Suppressor macrophage treated with lipopolysaccharide for 1 hour (primary cell): ENCODE measurements around the gene SYTL3.
"Not testable (repeated sequence)": the region's sequence is repeated elsewhere in the genome, so short reads cannot be mapped to it uniquely, and the experiment has no call there.

ENCODE experiments used
- DNase-seq, 3 donors: peaks; one replicate each; pipeline ENCODE4 v3.0.0-alpha.2; 2020 to 2022

SYTL3 gene, protein sequence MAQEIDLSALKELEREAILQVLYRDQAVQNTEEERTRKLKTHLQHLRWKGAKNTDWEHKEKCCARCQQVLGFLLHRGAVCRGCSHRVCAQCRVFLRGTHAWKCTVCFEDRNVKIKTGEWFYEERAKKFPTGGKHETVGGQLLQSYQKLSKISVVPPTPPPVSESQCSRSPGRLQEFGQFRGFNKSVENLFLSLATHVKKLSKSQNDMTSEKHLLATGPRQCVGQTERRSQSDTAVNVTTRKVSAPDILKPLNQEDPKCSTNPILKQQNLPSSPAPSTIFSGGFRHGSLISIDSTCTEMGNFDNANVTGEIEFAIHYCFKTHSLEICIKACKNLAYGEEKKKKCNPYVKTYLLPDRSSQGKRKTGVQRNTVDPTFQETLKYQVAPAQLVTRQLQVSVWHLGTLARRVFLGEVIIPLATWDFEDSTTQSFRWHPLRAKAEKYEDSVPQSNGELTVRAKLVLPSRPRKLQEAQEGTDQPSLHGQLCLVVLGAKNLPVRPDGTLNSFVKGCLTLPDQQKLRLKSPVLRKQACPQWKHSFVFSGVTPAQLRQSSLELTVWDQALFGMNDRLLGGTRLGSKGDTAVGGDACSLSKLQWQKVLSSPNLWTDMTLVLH

DNA sequence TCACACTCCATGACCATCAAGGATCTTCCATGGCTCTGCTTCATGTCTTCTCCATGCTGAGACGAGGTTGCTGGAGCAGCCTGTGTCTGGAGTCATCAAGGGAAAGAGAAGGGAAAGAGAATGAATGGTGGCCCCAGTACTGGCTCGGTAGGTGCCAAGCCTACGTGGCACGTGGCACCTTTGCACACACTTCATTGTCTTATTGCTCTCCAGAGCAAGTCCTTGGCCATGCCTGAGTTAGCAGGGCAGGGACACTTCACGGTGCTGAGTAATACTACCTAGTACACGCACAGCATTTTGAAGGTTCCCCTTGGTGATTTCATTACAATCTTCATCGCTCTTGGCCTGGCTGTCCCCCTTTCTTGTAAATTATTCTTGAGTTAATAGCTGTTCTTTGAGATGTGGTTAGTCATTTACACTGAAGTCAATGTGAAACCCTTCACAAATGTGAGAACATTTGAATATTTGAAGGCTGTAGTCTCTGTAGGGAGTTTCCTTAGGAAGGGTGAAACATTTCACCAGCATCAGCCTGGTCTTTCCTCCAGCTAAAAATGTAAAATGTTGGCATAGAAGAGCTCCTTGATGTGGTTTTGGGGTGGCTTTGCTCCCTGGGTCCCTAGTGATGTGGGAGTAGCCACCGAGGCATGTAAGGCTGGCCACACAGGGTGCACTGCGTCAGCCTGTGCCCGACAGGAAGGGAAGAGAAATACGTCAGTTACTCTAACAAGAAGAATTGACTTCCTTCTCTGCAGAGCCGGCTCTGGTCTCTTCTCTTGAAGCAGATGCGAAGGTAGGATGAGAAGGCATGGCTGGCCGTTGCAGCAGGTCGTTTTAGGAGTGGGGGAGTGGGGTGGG, at the start of gene SYTL3:
Gene SYTL3, plus strand, starts transcription at position 766 of the 855 bp plus-strand sequence. CDS start 13,215 bp downstream, outside the sequence.
- peak; percentile 78 to 93 (median 84) for DNase-seq

DNA sequence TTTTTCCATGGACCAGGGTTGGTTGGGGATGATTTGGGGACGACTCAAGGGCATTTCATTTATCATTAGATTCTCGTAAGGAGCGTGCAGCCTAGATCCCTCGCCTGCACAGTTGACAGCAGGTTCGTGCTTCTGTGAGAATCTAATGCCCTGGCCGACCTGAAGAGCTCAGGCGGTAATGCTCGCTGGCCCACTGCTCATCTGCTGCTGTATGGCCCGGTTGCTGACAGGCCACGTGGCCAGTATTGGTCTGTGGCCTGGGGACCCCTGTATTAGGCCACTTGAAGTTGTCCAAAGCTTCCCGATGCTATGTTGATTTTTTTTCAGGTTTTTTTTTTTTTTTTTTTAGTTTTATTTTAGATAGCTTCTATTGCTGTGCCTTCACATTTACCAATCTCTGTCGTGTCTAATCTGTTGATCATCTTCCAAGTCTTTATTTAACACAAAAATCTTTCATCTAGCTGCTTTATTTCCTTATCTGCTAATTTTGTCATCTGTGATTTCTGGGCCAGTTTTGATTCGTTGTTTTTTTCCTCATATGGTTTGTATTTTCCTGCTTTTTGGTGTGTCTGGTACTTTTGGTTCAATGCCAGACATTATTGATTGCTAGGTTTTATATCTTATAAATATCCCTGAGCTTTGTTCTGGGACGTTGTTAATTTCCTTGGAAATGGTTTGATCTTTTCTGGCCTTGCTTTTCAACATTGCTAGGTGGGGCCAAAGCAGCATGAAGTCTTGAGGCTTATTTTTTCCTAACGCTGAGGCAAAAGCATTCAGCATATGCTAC, 46.4 kb upstream of the SYTL3 start:
- DNase-seq = no peak

DNA sequence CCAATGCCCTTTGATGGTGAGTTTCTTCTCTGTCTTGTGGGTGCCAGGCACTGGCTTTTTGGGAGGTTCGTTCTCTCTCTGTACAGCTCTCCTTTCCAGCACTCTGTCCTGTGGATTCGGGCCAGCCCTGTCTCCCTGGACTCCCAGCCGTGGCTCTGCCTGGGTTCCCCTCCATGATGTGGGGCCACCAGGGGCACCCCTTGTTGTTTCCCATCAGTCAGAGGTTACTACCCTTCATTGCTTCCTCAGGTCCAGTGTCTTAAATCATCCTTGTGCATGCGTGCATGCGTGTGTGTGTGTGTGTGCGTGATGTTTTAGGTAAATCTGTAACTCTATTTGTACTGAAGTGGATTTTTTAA, 45.8 kb upstream of the SYTL3 start:
- no peak for DNase-seq

DNA sequence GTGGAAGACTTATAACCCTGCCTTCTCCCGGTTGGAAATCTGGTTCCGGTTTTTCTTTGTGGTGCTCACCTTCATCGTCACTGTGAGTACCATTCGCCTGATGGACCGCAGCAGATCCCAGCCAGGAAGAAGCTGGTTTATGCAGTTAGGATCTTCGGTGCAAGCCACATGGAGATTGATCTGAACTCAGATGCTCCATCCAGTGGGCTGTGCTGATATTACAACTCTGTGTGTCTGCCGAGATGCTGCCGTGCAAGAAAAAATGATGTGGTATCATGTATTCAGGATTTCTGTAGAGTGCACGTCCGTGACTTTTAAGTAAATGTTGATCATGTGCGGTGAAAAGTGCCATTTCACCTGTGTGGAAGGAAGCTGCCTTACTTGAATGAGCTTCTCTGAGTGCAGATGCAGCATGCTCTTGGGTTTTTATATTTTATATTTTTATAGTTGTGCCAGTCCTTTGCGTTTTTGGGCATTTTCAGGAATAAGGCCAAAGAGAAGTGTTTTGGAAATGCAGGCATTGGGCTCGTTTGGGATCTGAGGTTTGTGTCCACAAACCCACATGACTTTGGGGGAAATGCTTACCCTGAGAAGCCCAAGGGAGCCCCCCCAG, 44.5 kb upstream of the SYTL3 start:
- DNase-seq = peak; percentile 72 to 79 (median 74)

DNA sequence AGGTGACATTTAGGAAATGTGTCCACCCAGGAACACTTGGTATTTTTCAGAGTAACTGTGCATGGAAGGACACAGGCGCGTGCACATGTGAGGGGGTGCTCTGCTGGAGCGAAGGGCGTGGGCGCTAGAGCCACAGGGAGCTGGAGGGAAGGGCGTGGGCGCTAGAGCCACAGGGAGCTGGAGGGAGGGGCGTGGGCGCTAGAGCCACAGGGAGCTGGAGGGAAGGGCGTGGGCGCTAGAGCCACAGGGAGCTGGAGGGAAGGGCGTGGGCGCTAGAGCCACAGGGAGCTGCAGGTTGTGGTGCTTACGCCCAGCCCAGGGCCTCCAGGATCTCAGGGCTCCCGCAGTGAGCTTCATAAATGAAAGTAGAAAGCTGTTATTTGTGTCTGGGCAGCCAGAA, 43.8 kb upstream of the SYTL3 start:
- not testable (repeated sequence) for DNase-seq

DNA sequence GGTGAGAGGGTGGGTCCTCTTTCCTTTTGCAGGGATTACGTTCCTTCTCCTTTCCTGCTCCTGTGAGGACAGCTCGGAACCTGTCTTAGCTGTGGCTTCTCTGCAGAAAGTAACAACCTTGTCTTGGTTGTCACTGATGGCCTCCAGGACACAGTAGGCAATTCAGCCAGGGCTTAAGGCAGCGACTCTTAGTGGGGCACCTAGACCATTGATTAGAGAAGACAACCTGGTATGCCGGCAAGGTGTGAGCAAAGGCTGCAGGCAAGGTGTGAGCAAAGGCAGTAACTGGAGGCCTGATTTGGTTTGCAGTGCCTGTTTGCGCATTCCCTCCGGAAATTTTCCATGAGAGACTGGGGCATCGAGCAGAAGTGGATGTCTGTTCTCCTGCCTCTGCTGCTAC, 42.9 kb upstream of the SYTL3 start:
- no peak for DNase-seq

DNA sequence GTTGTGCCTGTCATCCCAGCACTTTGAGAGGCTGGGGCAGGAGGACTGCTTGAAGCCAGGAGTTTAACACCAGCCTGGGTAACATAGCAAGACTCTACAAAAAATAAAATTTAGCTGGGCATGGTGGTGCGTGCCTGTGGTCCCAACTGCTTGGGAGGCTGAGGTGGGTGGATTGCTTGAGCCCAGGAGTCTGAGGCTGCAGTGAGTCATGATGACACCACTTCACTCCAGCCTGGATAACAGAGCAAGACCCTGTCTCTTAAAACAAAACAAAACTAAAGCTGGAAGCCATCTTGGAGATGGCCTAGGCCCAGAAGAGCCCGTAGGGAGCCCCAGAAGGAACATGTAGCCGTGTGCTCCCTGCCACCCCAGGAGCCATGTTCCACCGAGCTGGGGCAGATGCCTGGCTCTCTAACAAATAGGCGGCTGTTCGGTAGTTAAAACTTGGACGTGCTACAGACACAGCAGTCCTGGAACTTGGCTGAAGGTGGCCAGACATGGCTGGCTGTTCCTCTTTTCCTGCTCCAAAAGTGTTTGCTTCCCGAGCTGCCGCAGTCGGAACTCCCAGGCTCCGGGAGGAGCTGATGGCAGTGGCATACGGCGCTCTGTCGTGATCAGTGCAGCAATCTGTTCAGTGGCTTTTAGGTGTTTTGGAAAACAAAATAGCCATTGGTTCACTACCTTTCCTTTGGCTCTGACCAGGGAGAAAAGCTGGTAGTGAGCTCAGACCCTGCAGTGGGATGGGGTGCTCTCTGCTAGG, 42.3 kb upstream of the SYTL3 start:
- no peak for DNase-seq

DNA sequence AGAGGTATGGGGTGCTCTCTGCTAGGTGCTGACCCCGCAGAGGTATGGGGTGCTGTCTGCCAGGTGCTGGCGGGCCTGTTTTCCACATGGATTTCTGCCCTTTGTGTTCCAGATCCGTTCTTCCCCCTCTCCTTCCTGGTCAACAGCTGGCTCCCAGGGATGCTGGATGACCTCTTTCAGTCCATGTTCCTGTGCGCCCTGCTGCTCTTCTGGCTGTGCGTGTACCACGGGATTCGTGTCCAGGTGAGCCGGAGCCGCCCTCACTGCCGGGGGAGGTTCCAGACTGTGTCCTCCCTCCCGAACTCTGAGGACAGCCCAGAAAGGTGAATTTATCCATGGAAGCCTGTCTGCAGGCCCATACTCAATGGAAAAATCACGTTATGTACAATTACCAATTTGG, 41.6 kb upstream of the SYTL3 start:
- no peak for DNase-seq

DNA sequence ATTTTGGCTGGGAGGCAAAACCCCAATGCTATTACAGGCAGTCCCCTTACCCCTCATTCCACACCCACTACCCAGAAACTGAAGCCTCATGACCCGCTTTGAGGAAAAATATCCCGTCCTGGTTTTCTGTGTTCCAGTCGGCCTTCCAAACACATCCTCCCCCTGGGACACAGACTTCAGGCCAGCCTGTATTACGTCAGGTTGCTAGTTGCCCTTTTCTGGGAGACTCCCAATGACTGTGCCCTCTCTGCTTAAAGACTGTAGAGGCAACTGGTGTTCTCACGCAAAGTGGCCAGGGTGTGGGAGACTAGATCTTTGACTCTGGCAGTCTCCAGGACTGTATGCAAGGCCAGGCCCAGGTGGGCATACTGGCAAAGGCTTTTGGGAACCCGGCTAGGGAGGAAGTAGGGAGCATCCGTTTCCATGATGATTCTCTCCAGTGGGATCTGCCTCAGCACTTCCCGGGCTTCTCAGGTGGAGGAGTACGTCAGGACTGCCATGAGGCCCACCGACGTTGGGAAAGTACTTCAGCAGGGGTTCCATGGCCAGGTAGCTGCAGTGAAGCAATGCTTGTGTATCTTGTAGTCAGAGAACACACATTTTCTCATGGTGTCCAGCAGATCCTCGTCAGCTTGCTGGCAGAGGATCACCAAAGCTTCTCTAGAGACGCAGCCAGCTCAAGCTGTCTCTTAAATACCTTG, 40.2 kb upstream of the SYTL3 start:
- no peak for DNase-seq

DNA sequence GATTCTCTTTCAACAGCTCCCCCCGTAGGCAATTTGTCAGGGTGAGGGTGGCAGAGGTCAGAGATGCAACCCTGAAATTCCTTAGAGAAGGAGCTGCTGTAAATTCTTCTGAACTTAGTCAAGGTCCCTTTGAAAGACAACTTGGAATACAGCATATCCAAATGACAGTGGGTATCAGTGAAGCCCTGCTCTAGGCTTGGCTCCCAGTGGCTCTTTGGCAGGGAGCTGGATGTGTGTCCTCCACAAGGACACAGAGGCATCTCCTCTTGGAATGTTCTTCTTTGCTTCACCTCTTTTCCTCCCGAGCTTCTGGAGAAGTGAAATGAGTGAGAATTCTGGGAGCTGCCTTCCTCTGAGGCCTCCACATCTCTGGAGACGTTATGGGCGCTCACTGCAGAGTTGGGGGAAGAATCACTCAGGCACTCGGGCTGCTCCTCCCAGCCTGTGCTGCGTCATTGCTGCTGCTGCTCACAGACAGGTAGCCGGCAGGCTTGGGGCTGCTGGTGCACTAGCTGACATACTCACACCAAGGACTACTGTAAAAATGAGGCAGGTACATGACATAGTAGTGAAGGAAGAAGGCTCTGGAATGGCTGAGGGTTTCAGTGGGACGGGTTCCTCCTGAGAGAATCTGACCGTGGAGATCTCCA, 39.4 kb upstream of the SYTL3 start:
- no peak for DNase-seq

DNA sequence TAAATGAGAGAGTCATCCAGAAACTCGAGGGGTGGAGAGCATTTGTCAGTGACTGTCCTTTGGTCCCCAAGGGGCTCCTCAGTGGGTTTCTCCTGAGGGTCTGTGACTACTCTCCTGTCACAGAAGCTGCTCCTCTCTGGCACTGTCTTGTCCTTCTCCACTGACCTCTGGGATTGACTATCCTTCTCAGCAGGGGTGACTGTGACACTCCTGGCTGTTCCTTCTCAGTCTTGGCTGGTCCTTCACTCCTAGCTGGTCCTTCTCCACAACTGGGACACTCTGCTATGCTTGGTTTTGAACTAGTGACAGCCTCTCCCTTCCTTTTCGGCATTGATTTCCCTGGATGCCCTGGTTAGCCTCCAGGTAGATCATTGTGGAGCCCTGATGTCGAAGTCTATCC, 38.8 kb upstream of the SYTL3 start:
- DNase-seq = no peak

DNA sequence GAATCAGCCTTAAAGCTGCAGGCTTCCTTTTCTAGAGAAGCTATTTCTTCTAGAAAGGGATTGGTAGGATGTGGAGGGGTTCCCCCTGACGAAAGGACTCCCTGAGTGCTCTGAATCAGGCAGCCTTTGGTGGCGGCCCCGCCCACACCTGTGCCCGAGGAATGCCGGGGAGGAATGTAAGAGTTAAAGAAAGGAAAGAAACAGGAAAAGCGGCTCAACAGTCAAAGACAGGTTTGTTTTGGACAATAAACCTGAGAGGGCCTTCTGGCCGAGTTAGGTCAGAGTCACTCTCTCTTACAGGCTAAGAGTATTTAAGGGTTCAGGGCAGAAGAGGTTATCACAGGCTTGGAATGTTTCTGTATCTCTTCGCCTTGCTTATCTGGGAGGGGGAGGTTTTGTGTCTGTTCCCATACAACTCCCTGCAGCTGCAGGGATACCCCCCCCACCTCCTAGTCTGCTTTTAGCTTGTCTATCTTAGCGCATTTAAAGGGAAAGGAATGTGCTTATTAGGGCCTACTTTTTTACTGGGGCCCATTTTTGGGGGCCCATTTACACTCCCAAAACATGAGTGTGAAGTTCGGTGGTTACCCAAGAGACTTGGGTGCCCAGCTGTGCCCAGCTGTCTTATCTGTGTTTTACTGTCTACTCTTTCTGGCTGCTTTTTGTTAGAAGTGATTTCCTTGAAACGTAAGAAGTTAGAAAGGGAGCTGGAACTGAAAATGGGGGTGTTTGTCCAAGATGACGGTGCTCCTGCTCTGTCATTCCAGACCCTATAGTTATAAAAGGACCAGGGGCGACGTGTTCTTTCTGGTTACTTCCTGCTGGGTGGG, 38.1 kb upstream of the SYTL3 start:
- DNase-seq = no peak

DNA sequence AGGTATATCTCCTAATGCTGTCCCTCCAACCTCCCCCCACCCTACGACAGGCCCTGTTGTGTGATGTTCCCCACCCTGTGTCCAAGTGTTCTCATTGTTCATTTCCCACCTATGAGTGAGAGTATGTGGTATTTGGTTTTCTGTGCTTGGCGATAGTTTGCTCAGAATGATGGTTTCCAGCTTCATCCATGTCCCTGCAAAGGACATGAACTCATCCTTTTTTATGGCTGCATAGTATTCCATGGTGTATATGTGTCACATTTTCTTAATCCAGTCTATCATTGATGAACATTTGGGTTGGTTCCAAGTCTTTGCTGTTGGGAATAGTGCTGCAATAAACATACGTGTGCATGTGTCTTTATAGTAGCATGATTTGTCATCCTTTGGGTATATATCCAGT, 35.2 kb upstream of the SYTL3 start:
- DNase-seq = not testable (repeated sequence)

DNA sequence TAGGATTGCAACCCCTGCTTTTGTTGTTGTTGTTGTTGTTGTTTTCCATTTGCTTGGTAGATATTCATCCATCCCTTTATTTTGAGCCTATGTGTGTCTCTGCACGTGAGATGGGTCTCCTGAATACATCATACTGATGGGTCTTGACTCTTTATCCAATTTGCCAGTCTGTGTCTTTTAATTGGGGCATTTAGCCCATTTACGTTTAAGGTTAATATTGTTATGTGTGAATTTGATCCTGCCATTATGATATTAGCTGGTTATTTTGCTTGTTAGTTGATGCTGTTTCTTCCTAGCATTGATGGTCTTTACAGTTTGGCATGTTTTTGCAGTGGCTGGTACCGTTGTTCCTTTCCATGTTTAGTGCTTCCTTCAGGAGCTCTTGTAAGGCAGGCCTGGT, 31.6 kb upstream of the SYTL3 start:
- DNase-seq = not testable (repeated sequence)

DNA sequence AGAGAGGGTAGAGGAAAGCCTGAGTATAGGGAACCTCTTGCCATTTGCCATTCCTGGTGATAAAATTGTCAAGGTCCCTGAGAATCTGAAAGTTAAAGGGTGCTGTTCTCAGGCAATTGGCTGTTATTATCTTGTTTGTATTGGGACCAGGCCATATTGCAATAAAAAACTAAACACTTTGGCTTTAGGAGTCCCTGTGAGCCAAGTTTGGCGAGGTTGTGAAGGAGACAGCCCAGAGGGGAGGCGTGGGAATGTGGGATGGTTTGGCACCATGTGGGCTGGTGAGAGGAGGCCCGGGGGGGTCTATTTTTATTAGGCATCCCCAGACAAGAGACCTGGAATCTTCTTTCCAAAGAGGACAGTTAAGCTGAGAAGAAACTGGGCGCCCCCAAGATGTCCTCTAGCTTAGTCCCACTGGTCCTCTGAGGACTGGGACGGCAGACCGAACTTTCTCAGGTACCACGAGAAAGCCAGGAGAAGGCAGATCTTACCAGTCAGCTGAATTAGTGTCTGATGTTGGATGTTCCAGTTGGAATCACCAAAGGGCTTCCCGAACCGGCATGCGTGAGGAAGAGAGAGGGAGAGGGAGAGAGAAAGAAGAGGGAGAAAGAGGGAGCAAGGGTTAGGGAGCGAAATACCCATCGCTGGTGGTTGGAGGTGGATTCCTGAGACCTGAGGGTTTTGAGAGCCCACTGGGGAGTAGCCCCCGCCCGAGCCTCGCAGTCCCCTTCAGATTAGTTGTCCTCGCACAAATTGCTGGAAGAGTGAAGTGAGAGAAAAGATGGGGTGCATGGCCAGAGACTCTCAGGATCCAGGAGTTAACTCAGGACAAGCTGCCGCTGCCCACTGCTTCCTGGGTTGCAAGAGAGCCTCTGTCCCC, 29.7 kb upstream of the SYTL3 start:
- DNase-seq = no peak

DNA sequence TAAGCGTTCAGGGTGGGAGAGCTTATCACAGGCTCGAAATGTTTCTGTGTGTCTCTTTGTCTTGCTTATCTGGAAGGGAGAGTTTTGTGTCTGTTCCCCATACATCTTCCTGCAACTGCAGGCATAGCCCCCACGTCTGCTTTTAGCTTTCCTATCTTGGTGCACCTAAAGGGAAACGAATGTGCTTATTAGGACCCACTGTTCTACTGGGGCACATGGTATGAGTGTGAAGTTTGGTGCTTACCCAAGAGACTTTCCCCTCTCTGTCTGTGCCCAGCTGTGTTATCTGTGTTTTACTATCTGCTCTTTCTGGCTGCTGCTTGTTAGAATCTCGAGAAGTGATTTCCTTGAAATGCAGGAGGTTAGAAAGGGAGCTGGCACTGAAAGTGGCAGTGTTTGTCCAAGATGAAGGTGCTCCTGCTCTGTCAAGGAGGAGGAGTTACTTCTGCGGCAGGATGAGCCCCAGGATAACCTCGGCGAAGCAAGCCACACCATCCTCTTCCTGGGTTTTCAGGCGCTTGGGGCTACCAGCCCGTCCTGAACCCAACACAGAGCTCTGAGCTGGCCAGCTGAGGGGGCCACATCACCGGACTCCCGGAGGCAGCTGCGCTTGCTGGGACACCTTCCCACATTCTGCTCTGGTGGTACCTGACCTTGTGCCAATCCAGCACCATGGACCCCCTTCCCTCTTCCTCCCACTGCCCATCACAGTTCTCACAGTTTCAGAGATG, 28.7 kb upstream of the SYTL3 start:
- no peak for DNase-seq

DNA sequence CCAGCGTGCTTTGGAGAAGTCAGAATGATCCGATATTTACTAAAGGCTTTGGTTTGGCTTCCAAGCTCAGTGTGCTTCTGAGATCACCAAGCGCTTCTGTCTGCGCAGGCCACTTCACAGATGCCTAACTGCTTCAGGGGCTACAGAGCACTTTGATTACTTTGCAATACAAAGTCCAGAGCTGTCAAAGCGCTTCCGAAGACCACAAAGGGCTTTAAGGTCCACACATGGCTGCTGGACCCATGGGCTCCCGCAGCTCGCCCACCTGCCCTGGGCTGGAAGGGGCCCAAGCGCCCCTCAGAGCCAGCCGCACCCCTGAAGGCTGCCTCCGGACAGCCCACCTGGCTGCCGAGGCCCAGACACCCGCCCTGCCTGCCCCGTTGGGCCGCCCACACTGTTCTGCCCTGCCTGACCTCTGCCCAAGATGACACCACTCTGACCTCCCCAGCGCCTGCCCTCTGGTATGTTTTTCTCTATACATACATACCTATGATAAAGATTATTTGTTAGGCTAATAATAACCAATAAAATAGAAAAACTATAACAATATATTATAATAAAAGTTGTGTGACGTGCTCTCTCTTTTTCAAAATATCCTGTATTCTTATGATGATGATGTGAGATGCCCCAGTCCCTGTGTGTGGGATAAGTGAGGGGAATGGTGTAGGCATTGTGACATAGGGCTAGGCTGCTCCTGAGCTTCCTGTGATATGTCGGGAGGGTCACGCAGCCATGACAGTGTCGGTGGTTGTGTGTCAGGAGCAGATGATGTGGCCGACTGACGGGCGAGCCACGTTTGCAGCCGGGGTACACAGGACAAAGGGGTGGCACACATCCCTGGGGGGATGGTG, 27.9 kb upstream of the SYTL3 start:
- no peak for DNase-seq
